ENCODE measurements around the gene SMIM41.

The SMIM41 gene

GRCh38 chr12:52122904-52123303, 43.4 kb downstream of the SMIM41 start:
- no peak for FAIRE-seq

GRCh38 chr12:52123487-52124186, 44.1 kb downstream of the SMIM41 start:
- FAIRE-seq: no peak

GRCh38 chr12:52125476-52125900, 46.0 kb downstream of the SMIM41 start:
- FAIRE-seq: no peak

- no peak for FAIRE-seq
Measured at GRCh38 chr12:52126050-52126604, 46.6 kb downstream of the SMIM41 start.

GRCh38 chr12:52126605-52127578, 47.4 kb downstream of the SMIM41 start:
- no peak for FAIRE-seq

- FAIRE-seq: no peak
Measured at GRCh38 chr12:52127683-52128450, 48.4 kb downstream of the SMIM41 start.

- no peak for FAIRE-seq
Measured at GRCh38 chr12:52130711-52131110, 51.2 kb downstream of the SMIM41 start.

- no peak for FAIRE-seq
Measured at GRCh38 chr12:52132754-52133161, 53.3 kb downstream of the SMIM41 start.

GRCh38 chr12:52137746-52138145, 58.2 kb downstream of the SMIM41 start:
- no peak for FAIRE-seq

- no peak for FAIRE-seq
Measured at GRCh38 chr12:52139147-52139546, 59.6 kb downstream of the SMIM41 start.

- no peak for FAIRE-seq
Measured at GRCh38 chr12:52139579-52140062, 60.1 kb downstream of the SMIM41 start.

GRCh38 chr12:52141306-52141705, 61.8 kb downstream of the SMIM41 start:
- FAIRE-seq: no peak

- no peak for FAIRE-seq
Measured at GRCh38 chr12:52141875-52142274, 62.4 kb downstream of the SMIM41 start.

- FAIRE-seq: no peak
Measured at GRCh38 chr12:52142431-52142830, 62.9 kb downstream of the SMIM41 start.

GRCh38 chr12:52144512-52145227, 65.2 kb downstream of the SMIM41 start:
- no peak for FAIRE-seq

- FAIRE-seq: no peak
Measured at GRCh38 chr12:52145228-52146088, 66.0 kb downstream of the SMIM41 start.

- FAIRE-seq: no peak
Measured at GRCh38 chr12:52146089-52146821, 66.8 kb downstream of the SMIM41 start.

GRCh38 chr12:52146822-52147366, 67.4 kb downstream of the SMIM41 start:
- no peak for FAIRE-seq

GRCh38 chr12:52147367-52147963, 68.0 kb downstream of the SMIM41 start:
- no peak for FAIRE-seq

Data from A204.1 (cell line).